NCI-H345 treated with DMSO at 0.1 percent for 48 hours (cell line): ENCODE data around the gene MON1B.
A peak's percentile ranks its signal among the peaks of the same experiment; 100 is the strongest.
"Not testable (repeated sequence)": the region's sequence is repeated elsewhere in the genome, so short reads cannot be mapped to it uniquely, and the experiment has no call there.

Experiments
- DNase-seq: peaks from one replicate; lab custom pipeline; 2025; ENCODE audit not compliant: unreplicated experiment; lab: John Stamatoyannopoulos, UW

MON1B gene

GRCh38 chr16:77190478-77191258, at the start of gene MON1B:
Gene MON1B, plus strand, starts transcription at chr16:77191190. Its CDS starts 296 bp downstream, at chr16:77191486.
- peak; percentile 92 for DNase-seq

DNA sequence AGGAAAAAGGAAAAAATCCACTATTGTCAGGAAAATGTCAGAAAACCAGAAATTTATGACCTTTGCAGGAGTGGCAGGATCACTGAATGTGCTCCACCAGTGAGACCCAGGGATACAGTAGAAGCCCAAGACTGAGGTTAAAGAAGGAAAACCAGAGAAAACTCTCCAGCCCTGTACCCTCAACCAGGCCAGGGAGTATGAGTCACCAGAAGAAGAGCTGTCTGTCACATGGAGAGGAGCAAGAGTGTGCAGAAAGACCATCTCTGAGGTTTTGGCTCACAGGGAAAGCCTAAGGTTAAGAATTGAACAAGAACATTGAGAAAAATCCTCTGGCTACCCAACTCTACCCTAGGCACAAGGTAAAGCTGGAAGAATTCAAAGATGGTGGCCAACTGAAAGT, 47.6 kb upstream of the MON1B start:
- no peak for DNase-seq

- DNase-seq = no peak
These were observed 42.9 kb upstream of the MON1B start for GRCh38 chr16:77148121-77148520.

DNA sequence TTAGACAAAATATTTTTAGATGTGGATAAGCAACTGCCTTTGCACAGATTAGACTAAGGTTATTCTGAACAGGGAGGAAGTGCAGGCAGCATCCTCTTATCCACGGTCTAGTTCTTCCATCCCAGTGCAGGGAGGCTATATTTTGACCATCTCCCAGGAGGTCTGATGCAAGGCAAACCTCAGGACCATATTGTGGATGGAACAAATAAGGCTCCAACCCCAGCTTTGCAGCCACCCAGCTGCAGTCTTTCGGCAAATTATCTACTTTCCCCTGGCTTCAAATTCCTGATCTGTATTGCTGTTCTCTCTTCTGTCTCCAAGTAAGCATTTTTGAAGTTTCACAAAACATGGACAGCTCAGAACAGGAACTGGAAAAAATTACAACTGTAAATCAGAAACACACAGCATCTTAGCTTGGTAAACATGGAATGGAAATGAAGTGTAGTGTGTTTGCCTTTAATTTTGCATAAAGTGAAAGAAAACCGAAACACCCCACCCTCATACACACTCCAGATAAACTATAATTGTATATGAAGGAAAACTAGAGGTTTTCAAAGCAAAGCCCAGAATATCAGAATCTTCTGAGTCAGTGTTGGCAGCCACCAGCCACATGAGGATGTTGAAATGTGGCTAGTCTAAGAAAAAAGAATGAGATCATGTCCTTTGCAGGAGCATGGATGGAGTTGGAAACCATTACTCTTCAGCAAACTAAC, 33.5 kb upstream of the MON1B start:
- no peak for DNase-seq

- DNase-seq = no peak
These were observed 32.7 kb upstream of the MON1B start for GRCh38 chr16:77158293-77158692.

DNA sequence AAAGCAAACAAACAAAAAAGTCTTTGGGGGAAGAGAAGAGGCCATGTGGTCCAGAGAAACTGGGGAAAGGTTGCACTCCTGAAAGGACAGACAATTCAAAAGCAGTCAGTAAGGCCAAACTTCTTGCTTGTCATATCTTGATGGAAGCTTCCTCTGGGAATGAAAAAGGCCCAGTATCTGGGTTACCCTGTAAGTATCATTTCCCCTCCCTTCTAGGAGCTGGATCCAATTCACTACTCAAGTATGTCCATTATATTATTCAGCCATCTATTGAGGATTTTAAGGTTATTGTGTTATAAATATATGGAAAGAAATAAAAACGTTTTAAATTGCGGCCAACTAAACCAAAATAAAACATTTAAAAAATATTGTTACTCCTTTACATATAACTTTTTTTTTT, 26.0 kb upstream of the MON1B start:
- DNase-seq = no peak

DNA sequence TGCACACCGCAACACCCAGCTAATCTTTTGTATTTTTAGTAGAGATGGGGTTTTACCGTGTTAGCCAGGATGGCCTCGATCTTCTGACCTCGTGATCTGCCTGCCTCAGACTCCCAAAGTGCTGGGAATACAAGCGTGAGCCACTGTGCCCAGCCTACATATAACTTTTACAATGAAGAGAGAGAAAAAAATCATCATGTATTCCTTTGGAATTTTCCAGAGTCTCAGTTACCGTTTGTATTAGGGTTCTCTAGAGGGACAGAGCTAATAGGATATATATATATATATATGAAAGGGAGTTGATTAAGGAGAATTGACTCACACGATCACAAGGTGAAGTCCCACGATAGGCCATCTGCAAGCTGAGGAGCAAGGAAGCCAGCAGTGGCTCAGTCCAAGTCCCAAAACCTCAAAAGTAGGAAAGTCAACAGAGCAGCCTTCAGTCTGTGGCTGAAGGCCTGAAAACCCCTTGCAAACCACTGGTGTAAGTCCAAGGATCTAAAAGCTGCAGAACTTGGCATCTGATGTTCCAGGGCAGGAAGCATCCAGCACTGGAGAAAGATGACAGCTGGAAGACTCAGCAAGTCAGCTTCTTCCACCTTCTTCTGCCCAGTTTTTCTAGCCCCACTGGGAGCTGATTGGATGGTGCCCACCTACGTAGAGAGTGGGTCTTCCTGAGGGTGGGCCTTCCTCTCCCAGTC, 25.3 kb upstream of the MON1B start:
- DNase-seq = not testable (repeated sequence)

DNA sequence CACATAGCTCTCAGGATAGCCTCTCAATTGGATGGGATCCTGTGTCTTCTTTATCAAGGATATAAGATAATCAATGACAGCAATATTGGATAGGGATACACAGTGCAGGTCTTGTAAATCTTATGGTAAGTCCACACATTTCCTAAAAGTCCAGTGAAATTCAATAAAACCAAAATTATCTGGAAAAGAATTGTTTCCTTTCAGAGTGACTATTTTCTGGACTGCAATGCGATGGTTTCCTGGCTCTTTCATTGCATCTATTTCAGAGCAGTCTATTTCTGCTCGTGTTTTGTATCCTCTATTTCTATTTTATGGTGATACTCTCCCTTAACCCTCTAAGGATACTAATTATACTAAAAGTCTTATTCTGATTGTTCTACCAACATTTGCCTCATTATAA, 24.3 kb upstream of the MON1B start:
- DNase-seq = no peak

- DNase-seq = no peak
These were observed 22.1 kb upstream of the MON1B start for GRCh38 chr16:77168901-77169300.

- peak; percentile 2 for DNase-seq
These were observed 21.2 kb upstream of the MON1B start for GRCh38 chr16:77169650-77170236.

GRCh38 chr16:77170805-77171204, 20.2 kb upstream of the MON1B start:
- DNase-seq = no peak

GRCh38 chr16:77171745-77172635, 19.0 kb upstream of the MON1B start:
- peak; percentile 29 for DNase-seq

GRCh38 chr16:77172951-77173350, 18.0 kb upstream of the MON1B start:
- DNase-seq = no peak

- DNase-seq = no peak
These were observed 7.9 kb upstream of the MON1B start for GRCh38 chr16:77183137-77183536.

- DNase-seq = not testable (repeated sequence)
These were observed 4.7 kb upstream of the MON1B start for GRCh38 chr16:77186298-77186697.

- no peak for DNase-seq
These were observed 856 bp upstream of the MON1B start for GRCh38 chr16:77190190-77190477.

DNA sequence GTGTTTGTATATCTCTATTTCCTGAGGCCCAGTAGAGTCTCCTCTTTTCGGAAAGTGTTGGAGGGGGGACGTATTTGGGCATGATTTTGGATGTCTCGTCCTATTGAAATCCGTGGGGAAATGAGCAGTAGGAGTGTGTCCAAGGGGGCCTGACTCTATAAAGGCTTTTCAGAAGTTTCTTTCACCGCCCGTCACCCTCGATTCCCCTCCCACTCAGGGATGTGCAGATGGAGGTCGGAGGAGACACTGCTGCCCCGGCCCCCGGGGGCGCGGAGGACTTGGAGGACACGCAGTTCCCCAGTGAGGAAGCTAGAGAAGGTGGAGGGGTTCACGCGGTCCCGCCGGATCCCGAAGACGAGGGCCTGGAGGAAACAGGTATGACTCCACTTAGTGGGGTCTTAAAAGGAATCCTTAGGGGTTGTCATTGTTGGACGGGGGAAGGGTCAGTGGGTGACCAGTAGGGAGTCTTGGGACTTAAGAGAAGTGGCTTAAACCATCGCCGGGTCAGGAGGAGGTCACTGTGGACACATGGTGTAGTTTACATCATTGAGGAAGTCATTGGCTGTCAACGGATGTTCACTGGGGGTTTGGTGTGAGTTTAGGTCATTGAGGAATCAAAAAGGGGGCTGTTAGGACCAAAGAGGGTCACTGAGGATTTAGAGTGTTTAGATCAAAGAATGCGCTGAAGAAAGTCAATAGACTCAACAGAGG, 424 bp downstream of the MON1B start:
- no peak for DNase-seq

DNA sequence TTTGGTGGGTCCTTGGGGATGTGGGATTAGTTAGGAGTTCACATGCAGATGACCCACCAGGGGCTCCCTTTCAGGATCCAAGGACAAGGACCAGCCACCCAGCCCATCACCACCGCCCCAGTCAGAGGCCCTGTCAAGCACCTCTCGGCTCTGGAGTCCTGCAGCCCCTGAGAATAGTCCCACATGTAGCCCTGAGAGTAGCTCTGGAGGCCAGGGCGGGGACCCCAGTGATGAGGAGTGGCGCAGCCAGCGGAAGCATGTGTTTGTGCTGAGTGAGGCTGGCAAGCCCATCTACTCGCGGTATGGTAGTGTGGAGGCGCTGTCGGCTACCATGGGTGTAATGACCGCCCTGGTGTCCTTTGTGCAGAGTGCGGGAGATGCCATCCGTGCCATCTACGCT, 2.4 kb downstream of the MON1B start:
- no peak for DNase-seq

- DNase-seq = no peak
These were observed 3.6 kb downstream of the MON1B start for GRCh38 chr16:77194295-77195231.
